Measurements from ENCODE around the gene PAXX. TPM values are rescaled to one million over a fixed set of nuclear protein-coding genes. Genes with fewer than 3 reads are reported as not detected.

The PAXX gene
- total RNA-seq, 1 donor = 16.6 TPM

DNA sequence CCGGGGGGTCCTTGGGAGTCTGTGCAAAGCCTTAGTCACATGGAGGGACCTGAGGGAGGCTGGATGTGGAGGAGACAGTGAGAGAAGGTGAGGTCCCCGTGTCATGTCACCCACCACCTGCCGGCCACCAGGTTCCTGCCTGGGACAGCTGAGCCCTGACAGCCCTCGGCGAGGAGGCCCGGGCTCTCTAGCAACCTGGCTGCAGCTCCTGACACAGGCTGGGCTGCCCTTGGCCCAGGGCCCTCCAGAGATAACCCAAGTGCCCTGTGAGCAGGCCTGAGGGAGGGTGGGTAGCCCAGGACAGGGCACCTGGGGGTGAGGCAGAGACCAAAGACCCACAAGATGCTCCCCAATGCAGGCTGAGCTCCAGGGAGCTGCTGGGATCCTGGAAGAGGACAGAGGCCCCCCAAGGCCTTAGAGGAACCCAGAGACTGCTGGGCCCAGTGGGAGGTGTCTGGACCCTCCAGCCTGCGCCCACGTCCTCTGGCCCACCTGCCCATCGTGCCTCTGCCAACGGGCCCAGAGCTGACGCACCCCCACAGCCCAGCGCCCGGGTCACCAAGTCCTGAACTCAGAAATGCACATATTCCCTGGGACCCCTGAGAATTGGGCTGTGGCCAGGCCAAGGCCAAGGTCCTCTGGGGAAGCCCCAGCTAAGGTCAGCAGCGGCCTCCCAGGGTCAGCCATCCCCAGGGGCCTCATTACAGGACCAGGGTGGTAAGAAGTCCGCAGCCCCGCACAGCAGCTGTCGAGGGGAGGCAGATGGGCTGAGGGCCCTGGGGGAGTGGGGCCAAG lies 23.7 kb upstream of the PAXX start:
- Histone ChIP-seq H3K79me2 (ENCODE audit: insufficient read depth, low read length) (no peaks in the 10 kb centered on the region), H3K9me3 (ENCODE audit: low read depth, low read length) (no peaks in the 10 kb centered on the region), H3K36me3 (ENCODE audit: insufficient read depth, low read length) (no peaks in the 10 kb centered on the region), H4K20me1 (ENCODE audit: insufficient read depth, low read length) (no peaks in the 10 kb centered on the region), H2AFZ (ENCODE audit: low read length) (no peak overlapping the region), H3K27ac (ENCODE audit: low read depth, low read length) (no peak overlapping the region), H3K4me3 (ENCODE audit: insufficient read depth, low read length) (no peak overlapping the region), H3K4me1 (ENCODE audit: insufficient read depth, low read length) (no peaks in the 10 kb centered on the region), H3K27me3 (ENCODE audit: insufficient read depth, low read length) (peaks cover 2% of the 10 kb centered on the region), H3K4me2 (ENCODE audit: insufficient read depth, low read length) (no peak overlapping the region)
- DNase-seq (ENCODE audit: insufficient read length, low spot score, missing footprints) = no peak
- TF ChIP-seq, protein P1, sequence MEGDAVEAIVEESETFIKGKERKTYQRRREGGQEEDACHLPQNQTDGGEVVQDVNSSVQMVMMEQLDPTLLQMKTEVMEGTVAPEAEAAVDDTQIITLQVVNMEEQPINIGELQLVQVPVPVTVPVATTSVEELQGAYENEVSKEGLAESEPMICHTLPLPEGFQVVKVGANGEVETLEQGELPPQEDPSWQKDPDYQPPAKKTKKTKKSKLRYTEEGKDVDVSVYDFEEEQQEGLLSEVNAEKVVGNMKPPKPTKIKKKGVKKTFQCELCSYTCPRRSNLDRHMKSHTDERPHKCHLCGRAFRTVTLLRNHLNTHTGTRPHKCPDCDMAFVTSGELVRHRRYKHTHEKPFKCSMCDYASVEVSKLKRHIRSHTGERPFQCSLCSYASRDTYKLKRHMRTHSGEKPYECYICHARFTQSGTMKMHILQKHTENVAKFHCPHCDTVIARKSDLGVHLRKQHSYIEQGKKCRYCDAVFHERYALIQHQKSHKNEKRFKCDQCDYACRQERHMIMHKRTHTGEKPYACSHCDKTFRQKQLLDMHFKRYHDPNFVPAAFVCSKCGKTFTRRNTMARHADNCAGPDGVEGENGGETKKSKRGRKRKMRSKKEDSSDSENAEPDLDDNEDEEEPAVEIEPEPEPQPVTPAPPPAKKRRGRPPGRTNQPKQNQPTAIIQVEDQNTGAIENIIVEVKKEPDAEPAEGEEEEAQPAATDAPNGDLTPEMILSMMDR (IDR thresholded peaks at IDR 0.05; ENCODE audit: extremely low read depth, low read depth, low read length) = no peak

DNA sequence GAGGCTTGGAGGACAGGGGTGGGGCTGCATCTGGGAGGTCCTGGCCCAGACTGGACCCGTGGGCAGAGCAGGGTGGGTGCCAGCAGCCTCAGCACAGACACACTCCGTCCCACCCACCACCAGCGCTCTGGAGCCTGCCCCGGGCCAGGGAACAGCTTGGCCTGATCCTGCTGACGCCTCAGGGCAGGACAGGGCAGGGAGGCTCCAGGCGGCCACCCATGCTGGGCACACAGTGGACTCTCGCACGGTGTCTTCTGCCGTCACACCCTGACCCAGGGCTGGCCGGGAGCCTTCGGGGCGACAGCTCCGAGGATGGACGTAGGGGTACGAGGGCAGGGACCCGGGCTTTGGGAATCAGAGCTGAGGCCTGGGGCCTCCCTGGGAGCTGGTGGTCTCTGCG lies 23.1 kb upstream of the PAXX start:
- H3K9me3 ChIP-seq (ENCODE audit: low read depth, low read length) = no peaks in the 10 kb centered on the region
- H3K4me1 ChIP-seq (ENCODE audit: insufficient read depth, low read length) = no peaks in the 10 kb centered on the region
- H3K4me2 ChIP-seq (ENCODE audit: insufficient read depth, low read length) = no peak overlapping the region
- TF ChIP-seq, protein P1 (IDR thresholded peaks at IDR 0.05; ENCODE audit: extremely low read depth, low read depth, low read length) = no peak
- no peak overlapping the region for H3K27ac ChIP-seq (ENCODE audit: low read depth, low read length)
- H2AFZ ChIP-seq (ENCODE audit: low read length) = no peak overlapping the region
- DNase-seq (ENCODE audit: insufficient read length, low spot score, missing footprints) = no peak
- no peaks in the 10 kb centered on the region for H4K20me1 ChIP-seq (ENCODE audit: insufficient read depth, low read length)
- H3K4me3 ChIP-seq (ENCODE audit: insufficient read depth, low read length) = no peak overlapping the region
- peaks cover 2% of the 10 kb centered on the region for H3K27me3 ChIP-seq (ENCODE audit: insufficient read depth, low read length)
- no peaks in the 10 kb centered on the region for H3K36me3 ChIP-seq (ENCODE audit: insufficient read depth, low read length)
- H3K79me2 ChIP-seq (ENCODE audit: insufficient read depth, low read length) = no peaks in the 10 kb centered on the region

DNA sequence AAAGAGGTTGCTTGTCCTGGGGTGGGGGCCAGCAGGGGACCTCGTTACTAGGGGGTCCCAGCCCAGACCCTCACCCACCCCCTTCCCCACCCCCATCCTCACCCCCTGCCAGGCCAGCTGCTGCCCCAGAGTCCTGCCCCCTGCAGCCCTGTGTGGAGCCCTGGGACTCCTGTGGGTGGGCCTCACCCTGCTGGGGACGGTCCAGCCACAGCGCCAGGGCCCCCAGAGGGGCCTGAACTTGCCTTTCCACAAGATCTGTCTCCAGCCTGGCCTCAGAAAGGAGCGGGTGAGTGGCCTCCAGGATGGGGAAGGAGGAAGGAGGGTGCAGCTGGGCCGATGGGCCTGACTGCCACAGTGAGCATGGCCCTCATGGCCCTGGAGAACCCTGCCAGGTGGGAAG lies 22.4 kb upstream of the PAXX start:
- Histone ChIP-seq H4K20me1 (ENCODE audit: insufficient read depth, low read length) (no peaks in the 10 kb centered on the region), H3K4me1 (ENCODE audit: insufficient read depth, low read length) (no peaks in the 10 kb centered on the region), H3K27me3 (ENCODE audit: insufficient read depth, low read length) (peaks cover 2% of the 10 kb centered on the region), H3K36me3 (ENCODE audit: insufficient read depth, low read length) (no peaks in the 10 kb centered on the region), H3K9me3 (ENCODE audit: low read depth, low read length) (no peaks in the 10 kb centered on the region), H3K4me2 (ENCODE audit: insufficient read depth, low read length) (no peak overlapping the region), H2AFZ (ENCODE audit: low read length) (no peak overlapping the region), H3K4me3 (ENCODE audit: insufficient read depth, low read length) (no peak overlapping the region), H3K79me2 (ENCODE audit: insufficient read depth, low read length) (no peaks in the 10 kb centered on the region), H3K27ac (ENCODE audit: low read depth, low read length) (no peak overlapping the region)
- TF ChIP-seq, protein P1 (IDR thresholded peaks at IDR 0.05; ENCODE audit: extremely low read depth, low read depth, low read length) = no peak
- no peak for DNase-seq (ENCODE audit: insufficient read length, low spot score, missing footprints)

DNA sequence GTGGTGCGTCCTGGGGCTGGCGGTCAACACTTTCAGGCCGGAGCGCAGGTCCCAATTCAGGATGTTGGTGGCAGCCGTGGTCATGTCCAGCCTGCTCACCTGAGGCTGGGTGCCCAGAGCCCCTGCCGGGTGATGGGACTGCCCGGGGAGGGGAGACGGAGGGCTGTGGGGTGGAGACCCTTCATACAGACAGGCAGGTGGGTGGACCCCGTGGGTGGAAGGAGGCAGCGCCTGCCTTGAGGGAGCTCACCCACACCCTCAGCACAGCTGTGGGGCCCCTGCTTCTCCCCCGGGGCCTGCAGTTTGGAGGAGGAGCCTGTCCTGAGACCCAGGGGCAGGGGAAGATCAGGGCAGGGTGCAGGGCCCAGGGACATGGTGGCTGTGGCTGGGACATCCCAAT lies 21.9 kb upstream of the PAXX start:
- H3K27me3 ChIP-seq (ENCODE audit: insufficient read depth, low read length) = peaks cover 2% of the 10 kb centered on the region
- H2AFZ ChIP-seq (ENCODE audit: low read length) = no peak overlapping the region
- no peak overlapping the region for H3K27ac ChIP-seq (ENCODE audit: low read depth, low read length)
- H4K20me1 ChIP-seq (ENCODE audit: insufficient read depth, low read length) = no peaks in the 10 kb centered on the region
- no peak overlapping the region for H3K4me3 ChIP-seq (ENCODE audit: insufficient read depth, low read length)
- no peak for DNase-seq (ENCODE audit: insufficient read length, low spot score, missing footprints)
- TF ChIP-seq, protein P1 (IDR thresholded peaks at IDR 0.05; ENCODE audit: extremely low read depth, low read depth, low read length) = no peak
- H3K79me2 ChIP-seq (ENCODE audit: insufficient read depth, low read length) = no peaks in the 10 kb centered on the region
- H3K4me2 ChIP-seq (ENCODE audit: insufficient read depth, low read length) = no peak overlapping the region
- no peaks in the 10 kb centered on the region for H3K4me1 ChIP-seq (ENCODE audit: insufficient read depth, low read length)
- no peaks in the 10 kb centered on the region for H3K9me3 ChIP-seq (ENCODE audit: low read depth, low read length)
- no peaks in the 10 kb centered on the region for H3K36me3 ChIP-seq (ENCODE audit: insufficient read depth, low read length)

All from osteoblast (primary cell).